Mucosa of descending colon (tissue), 3 donors: ENCODE data around the gene ZNF559. TPM values are rescaled to one million over a fixed set of nuclear protein-coding genes. Genes with fewer than 3 reads are reported as not detected.

Experiments
- ATAC-seq: fragments of 200-7000 bp; cut with Tn5 transposase; one replicate; pipeline ENCODE4 v1.9.1; 2020; ENCODE audit warnings: mild to moderate bottlenecking, moderate library complexity
- DNase-seq, 3 donors: peaks; one replicate each; pipeline ENCODE4 v3.0.0-alpha.2; 2020
- H3K36me3 ChIP-seq: fragments of 200-600 bp; one replicate; pipeline ENCODE4 v1.8.0; 2021; ENCODE audit warnings: low read depth, mild to moderate bottlenecking
- H3K4me1 ChIP-seq: fragments of 200-600 bp; one replicate; pipeline ENCODE4 v1.8.0; 2021; ENCODE audit warnings: low read depth, mild to moderate bottlenecking
- H3K4me3 ChIP-seq: fragments of 200-600 bp; one replicate; pipeline ENCODE4 v1.8.0; 2021; ENCODE audit warnings: mild to moderate bottlenecking
- H3K9me3 ChIP-seq: fragments of 200-600 bp; one replicate; pipeline ENCODE4 v1.8.0; 2021; ENCODE audit warnings: mild to moderate bottlenecking
- intact Hi-C, 2 donors: fragments of 100-400 bp; cut with DNase I in 1 of 2; cut with micrococcal nuclease in 1 of 2; formaldehyde crosslinking; loops; one replicate each; pipeline versions ENCODE4 v1.11.0 to v1.11.1; 2022; cut with DNase I, micrococcal nuclease
- total RNA-seq, 3 donors: library from RNA; stranded (reverse); fragmentation: NEBNext Ultra II Directional in 2 of 3; extraction: Animal tissue kit (Norgen Biotek cat#: 25700) in 2 of 3; gene quantifications; one replicate each; pipeline versions ENCODE4 v1.2.1 to v1.2.4, GENCODE V29; 2021 to 2023
- TF ChIP-seq, protein P1 (sequence below): fragments of 200-600 bp; IDR thresholded peaks from one replicate; pipeline ENCODE4 v1.8.0; 2022; ENCODE audit warnings: antibody characterized with exemption, mild to moderate bottlenecking
- donor health status: DM: no; HTN: no; CAD: no; lungs with moderate emphysema.
- donor health status: DM: no; HTN: no; CAD: no.
- donor health status: DM: no; HTN: yes; CAD: no.

Gene ZNF559
- total RNA-seq, 3 donors from 2014 or later, result 7.8 to 19.5 (median 10.4) TPM

DNA sequence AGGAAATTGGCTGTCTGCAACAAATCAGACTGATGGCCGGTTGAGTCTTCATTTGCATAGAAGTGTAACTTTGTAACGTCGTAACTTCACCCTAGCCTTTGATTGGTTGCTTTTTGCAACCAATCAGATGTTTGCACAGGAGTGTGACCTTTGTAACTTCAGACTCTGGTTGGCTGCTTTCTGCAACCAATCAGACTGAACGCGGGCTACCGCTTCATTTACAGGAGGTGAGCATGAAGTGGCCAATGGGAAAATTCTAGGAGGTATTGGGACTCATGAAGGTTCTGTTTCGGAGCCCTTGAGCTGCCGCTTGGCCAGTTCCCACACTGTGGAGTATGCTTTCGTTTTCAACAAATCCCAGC, 441 bp upstream of the ZNF559 start:
- peak in 2 of 3 donors; percentile 52 to 66 for DNase-seq
- peaks cover 47% of the 10 kb centered on the region for H3K9me3 ChIP-seq
- intact Hi-C loops, result no loop called here
- H3K4me1 ChIP-seq, result no peaks in the 10 kb centered on the region
- TF ChIP-seq, protein P1, sequence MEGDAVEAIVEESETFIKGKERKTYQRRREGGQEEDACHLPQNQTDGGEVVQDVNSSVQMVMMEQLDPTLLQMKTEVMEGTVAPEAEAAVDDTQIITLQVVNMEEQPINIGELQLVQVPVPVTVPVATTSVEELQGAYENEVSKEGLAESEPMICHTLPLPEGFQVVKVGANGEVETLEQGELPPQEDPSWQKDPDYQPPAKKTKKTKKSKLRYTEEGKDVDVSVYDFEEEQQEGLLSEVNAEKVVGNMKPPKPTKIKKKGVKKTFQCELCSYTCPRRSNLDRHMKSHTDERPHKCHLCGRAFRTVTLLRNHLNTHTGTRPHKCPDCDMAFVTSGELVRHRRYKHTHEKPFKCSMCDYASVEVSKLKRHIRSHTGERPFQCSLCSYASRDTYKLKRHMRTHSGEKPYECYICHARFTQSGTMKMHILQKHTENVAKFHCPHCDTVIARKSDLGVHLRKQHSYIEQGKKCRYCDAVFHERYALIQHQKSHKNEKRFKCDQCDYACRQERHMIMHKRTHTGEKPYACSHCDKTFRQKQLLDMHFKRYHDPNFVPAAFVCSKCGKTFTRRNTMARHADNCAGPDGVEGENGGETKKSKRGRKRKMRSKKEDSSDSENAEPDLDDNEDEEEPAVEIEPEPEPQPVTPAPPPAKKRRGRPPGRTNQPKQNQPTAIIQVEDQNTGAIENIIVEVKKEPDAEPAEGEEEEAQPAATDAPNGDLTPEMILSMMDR, result no peak
- no peaks in the 10 kb centered on the region for H3K36me3 ChIP-seq
- peak; percentile 62 for ATAC-seq
- peak overlapping the region; percentile 63 for H3K4me3 ChIP-seq

GRCh38 chr19:9324584-9324962, 594 bp downstream of the ZNF559 start:
- DNase-seq (no peak), ATAC-seq (no peak)
- TF ChIP-seq, protein P1, result no peak
- Histone ChIP-seq H3K36me3 (no peaks in the 10 kb centered on the region), H3K4me1 (no peaks in the 10 kb centered on the region), H3K4me3 (peak overlapping the region; percentile 63), H3K9me3 (peaks cover 57% of the 10 kb centered on the region)
- intact Hi-C loops, result no loop called here

DNA sequence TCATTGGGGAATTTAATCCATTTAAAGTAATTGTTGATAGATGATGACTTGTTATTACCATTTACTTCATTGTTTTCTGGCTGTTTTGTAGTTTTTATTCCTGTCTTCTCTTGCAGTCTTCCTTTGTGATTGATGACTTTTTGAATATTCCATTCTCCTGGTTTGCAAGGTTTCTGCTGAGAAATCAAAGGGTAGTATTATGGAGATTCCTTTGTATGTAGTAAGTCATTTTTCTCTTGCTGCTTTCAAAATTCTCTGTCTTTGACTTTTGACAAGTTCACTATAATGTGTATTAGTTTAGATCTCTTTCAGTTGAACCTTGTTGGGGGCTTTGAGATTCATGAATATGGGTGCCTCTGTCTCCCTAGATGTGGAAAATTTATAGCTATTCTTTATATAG, 6.0 kb downstream of the ZNF559 start:
- TF ChIP-seq, protein P1, result no peak
- Histone ChIP-seq H3K9me3 (peaks cover 99% of the 10 kb centered on the region), H3K36me3 (no peaks in the 10 kb centered on the region), H3K4me1 (no peaks in the 10 kb centered on the region), H3K4me3 (no peak overlapping the region)
- ATAC-seq (no peak), DNase-seq (no peak)
- intact Hi-C loops, result no loop called here

- no peak overlapping the region for H3K4me3 ChIP-seq
- TF ChIP-seq, protein P1, result no peak
- DNase-seq (no peak), ATAC-seq (no peak)
- H3K4me1 ChIP-seq, result no peaks in the 10 kb centered on the region
- H3K36me3 ChIP-seq, result no peaks in the 10 kb centered on the region
- intact Hi-C loops, result no loop called here
- H3K9me3 ChIP-seq, result peaks cover 100% of the 10 kb centered on the region
These were observed 18.8 kb downstream of the ZNF559 start for GRCh38 chr19:9342610-9343304.

DNA sequence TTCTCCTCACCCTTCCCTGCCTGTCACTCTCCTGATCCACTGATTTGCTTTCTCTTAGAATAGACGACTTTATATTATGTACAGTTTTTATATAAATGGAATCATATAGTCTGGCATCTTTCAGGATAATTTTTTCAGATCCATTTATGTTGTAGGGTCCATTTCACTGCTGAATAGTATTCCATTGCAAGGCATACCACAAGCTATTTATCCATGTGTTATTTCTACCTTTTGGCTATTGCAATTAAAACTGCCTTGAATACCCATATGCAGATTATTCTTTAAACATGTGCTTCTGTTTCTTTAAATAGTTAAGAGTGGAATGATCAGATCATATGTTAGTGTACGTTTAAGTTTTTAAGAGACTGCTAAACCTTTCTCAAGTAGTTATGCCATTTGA, 21.0 kb downstream of the ZNF559 start:
- intact Hi-C loops, result no loop called here
- Histone ChIP-seq H3K4me1 (no peaks in the 10 kb centered on the region), H3K4me3 (no peak overlapping the region), H3K9me3 (peaks cover 100% of the 10 kb centered on the region), H3K36me3 (no peaks in the 10 kb centered on the region)
- no peak for DNase-seq
- ATAC-seq, result no peak
- TF ChIP-seq, protein P1, result no peak

DNA sequence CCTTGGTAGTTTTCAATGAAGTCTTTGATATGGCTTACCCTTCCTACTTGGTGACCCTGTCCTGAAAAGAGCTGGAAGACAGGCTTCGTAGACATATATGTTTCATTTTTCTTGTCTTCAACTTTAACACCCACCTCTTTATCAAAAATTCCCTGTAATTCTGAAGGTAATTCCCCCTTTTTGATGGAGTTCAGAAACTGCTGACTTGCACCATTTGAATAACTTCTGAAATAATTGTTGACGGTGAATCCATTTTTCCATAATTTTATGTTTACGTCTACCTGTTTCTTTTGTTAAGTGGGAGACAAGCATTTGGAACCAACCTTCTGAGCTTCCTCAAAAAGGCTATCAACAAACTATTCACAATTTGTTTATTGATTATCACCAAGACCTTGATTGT, 24.3 kb downstream of the ZNF559 start:
- Histone ChIP-seq H3K9me3 (peaks cover 100% of the 10 kb centered on the region), H3K4me1 (no peaks in the 10 kb centered on the region), H3K36me3 (no peaks in the 10 kb centered on the region), H3K4me3 (no peak overlapping the region)
- ATAC-seq, result no peak
- no peak for DNase-seq
- intact Hi-C loops, result no loop called here
- TF ChIP-seq, protein P1, result no peak
